K562 (cell line): ENCODE results near the gene MEF2D. TPM values are rescaled to one million over a fixed set of nuclear protein-coding genes. Genes with fewer than 3 reads are reported as not detected.

ENCODE experiments used
- CREB1 ChIP-seq, 2 experiments: sonication (generic) in 1 of 2; formaldehyde crosslinking in 1 of 2; IDR thresholded peaks; 2 replicates each; pipeline versions ENCODE4 v1.6.1 to v1.8.0; 2012 to 2022; ENCODE audit warnings: inconsistent platforms in 1 of 2, mild to moderate bottlenecking in 1 of 2, missing genetic modification reagents in 1 of 2, moderate library complexity in 1 of 2
- CSDE1 ChIP-seq, 2 experiments: fragments of 450-650 bp; IDR thresholded peaks; 2 replicates each; pipeline ENCODE4 v1.6.1; 2016; ENCODE audit warnings: mild to moderate bottlenecking in 1 of 2
- GABPB2 ChIP-seq: fragments of 250-450 bp; sonication (Bioruptor Pico); conservative IDR thresholded peaks from 2 replicates; pipeline ENCODE4 v1.5.1; 2021; ENCODE audit warnings: mild to moderate bottlenecking
- HDAC1 ChIP-seq, 2 experiments: fragments of 450-650 bp; IDR thresholded peaks; 2 replicates each; pipeline ENCODE4 v1.6.1; 2016 to 2017; ENCODE audit warnings: inconsistent platforms in 1 of 2, mild to moderate bottlenecking in 1 of 2, moderate library complexity in 1 of 2
- MCM5 ChIP-seq: fragments of 450-650 bp; IDR thresholded peaks from 2 replicates; pipeline ENCODE4 v1.6.1; 2016; ENCODE audit warnings: low read depth
- MECOM ChIP-seq: fragments of 250-450 bp; sonication (Bioruptor Pico); IDR thresholded peaks from 2 replicates; pipeline ENCODE4 v1.8.0; 2022; ENCODE audit warnings: inconsistent platforms
- NCOA4 ChIP-seq: fragments of 450-650 bp; IDR thresholded peaks from 2 replicates; pipeline ENCODE4 v1.6.1; 2018; ENCODE audit warnings: mild to moderate bottlenecking; ENCODE audit not compliant: partially characterized antibody
- NFE2 ChIP-seq: IDR thresholded peaks from 2 replicates; pipeline ENCODE4 v1.6.1; 2014; ENCODE audit warnings: antibody characterized with exemption, low read depth
- PHF21A ChIP-seq: fragments of 450-650 bp; IDR thresholded peaks from 2 replicates; pipeline ENCODE4 v1.6.1; 2017; ENCODE audit warnings: low read depth, borderline replicate concordance
- PTRF ChIP-seq: fragments of 450-650 bp; IDR thresholded peaks from 2 replicates; pipeline ENCODE4 v1.6.1; 2016; ENCODE audit warnings: mild to moderate bottlenecking, missing genetic modification characterization, missing compliant biosample characterization
- RNF219 ChIP-seq: fragments of 250-450 bp; sonication (Bioruptor Pico); IDR thresholded peaks from 2 replicates; pipeline ENCODE4 v1.5.0; 2022; ENCODE audit warnings: mild to moderate bottlenecking
- TBL1XR1 ChIP-seq, 2 experiments: IDR thresholded peaks; 2 replicates each; pipeline ENCODE4 v1.6.1; 2012; ENCODE audit warnings: improper control_type of control experiment in 2 of 2, low read length in 2 of 2, mild to moderate bottlenecking in 1 of 2
- ZBTB11 ChIP-seq, 3 experiments: fragments of 200-800 bp in 1 of 3; fragments of 250-450 bp in 1 of 3; fragments of 450-650 bp in 1 of 3; sonication (Bioruptor Pico) in 1 of 3; sonication (Bioruptor generic) in 1 of 3; formaldehyde crosslinking in 1 of 3; IDR thresholded peaks; 2 replicates each; pipeline versions ENCODE4 v1.6.1 to v1.8.0; 2016 to 2022; ENCODE audit warnings: mild to moderate bottlenecking in 2 of 3, missing genetic modification characterization in 2 of 3, missing compliant biosample characterization in 1 of 3, moderate library complexity in 1 of 3
- ZNF217 ChIP-seq: sonication (generic); formaldehyde crosslinking; IDR thresholded peaks from 2 replicates; pipeline ENCODE4 v1.8.0; 2022; ENCODE audit warnings: mild to moderate bottlenecking, missing genetic modification reagents
- ZNF408 ChIP-seq: fragments of 250-450 bp; sonication (Bioruptor Pico); IDR thresholded peaks from 2 replicates; pipeline ENCODE4 v1.4.0; 2020; ENCODE audit warnings: low read depth, mild to moderate bottlenecking, moderate library complexity
- ZNF584 ChIP-seq: fragments of 200-800 bp; sonication (Bioruptor generic); IDR thresholded peaks from 2 replicates; pipeline ENCODE4 v1.6.1; 2016; ENCODE audit warnings: low read depth, mild to moderate bottlenecking, missing genetic modification characterization, missing compliant biosample characterization
- ZNF668 ChIP-seq: fragments of 250-450 bp; sonication (Bioruptor Pico); IDR thresholded peaks from 2 replicates; pipeline ENCODE4 v1.8.0; 2022; ENCODE audit warnings: mild to moderate bottlenecking, inconsistent platforms
- polyA plus RNA-seq, 8 experiments: library from polyadenylated mRNA; depleted of rRNA in 4 of 8; stranded (reverse) in 5 of 8; unstranded in 3 of 8; fragments of >200 nt; fragmentation: Nextera tagmentation in 2 of 8; fragmentation: Illumina TruSeq in 1 of 8; extraction: Ambion mirVana in 2 of 8; extraction: Trizol in 1 of 8; gene quantifications; 2 replicates each; pipeline versions ENCODE4 v1.2.1 to v1.2.3, GENCODE V29; 2011 to 2014; ENCODE audit warnings: inconsistent platforms in 1 of 8, missing spikeins in 1 of 8
- total RNA-seq, 7 experiments: library from RNA; depleted of rRNA in 6 of 7; stranded (reverse); fragments of >200 nt in 6 of 7; fragmentation: Illumina TruSeq in 2 of 7; extraction: Trizol in 2 of 7; gene quantifications; 2 replicates each; pipeline versions ENCODE4 v1.2.1 to v1.2.3, GENCODE V29; 2011 to 2021; ENCODE audit warnings: low replicate concordance in 1 of 7
- TF ChIP-seq, protein P1 (sequence below), 2 experiments: fragments of 450-650 bp; IDR thresholded peaks; 2 replicates each; pipeline ENCODE4 v1.6.1; 2016
- TF ChIP-seq, protein P2 (sequence below): IDR thresholded peaks from 2 replicates; pipeline ENCODE4 v1.6.1; 2016; ENCODE audit warnings: missing genetic modification characterization, missing compliant biosample characterization

Gene MEF2D
- total and polyA plus RNA-seq, 9 of the 15 experiments (the other 6 are each of a cell fraction or from before 2014, with no cell fraction given), result 0.10 to 19.5 (median 2.6) TPM

DNA sequence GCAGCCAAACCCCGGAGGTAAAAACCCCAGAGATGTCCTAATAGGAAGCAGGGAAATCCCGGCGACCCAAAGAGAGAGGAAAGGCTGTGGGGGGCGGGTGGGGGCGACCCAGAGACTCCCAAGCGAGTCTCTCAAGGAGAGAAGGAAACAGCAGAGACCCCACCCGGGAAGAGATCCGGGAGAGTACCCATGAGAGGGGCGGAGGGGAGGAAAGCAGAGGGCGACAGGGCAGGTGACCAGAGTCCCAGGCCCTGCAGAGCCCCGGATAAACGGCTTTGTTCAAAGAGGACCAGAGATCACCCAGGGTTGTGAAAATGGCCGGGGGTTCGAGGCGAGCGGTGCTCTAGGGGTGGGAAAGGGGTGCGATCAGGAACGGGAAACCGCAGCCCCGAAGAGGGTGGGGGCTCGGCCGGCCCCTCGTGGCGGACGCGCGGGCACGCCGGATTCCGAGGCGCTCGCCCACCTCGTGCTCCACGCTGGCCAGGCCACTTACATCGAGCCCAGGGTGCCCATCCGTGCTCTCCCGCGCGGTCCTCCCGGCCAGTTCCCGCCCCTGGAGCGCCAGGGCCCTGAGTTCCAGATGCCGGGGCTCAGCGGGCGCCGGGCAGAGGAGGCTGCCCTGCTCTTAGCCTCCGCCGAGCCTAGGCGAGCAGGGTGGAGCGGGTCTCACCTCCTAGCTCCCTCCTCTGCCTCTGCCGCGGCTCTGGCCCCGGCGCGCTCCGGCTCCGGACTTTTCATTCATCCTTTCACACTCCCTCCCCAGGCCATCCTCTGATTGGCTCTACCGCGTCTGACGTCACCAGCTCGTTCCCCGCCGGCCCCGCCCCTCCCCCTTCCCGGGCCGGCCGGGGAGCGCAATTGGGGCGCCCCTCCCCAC lies 79.3 kb downstream of the MEF2D start (continued):
- TF ChIP-seq RNF219 (CRISPR knock-in tag) (no peak), ZNF217 (CRISPR knock-in tag) (no peak), MECOM (CRISPR knock-in tag) (no peak), PTRF (no peak), ZNF584 (CRISPR knock-in tag) (no peak), NCOA4 (no peak), ZBTB11 (CRISPR knock-in tag; IDR thresholded peaks at IDR 0.05) (no peak), CSDE1 (IDR thresholded peaks at IDR 0.05) (no peak), PHF21A (no peak), GABPB2 (CRISPR knock-in tag) (no peak), MCM5 (no peak), ZNF408 (CRISPR knock-in tag) (no peak), CREB1 (IDR thresholded peaks at IDR 0.05) (peak; percentile 78), CREB1 (CRISPR knock-in tag; IDR thresholded peaks at IDR 0.05) (peak; percentile 89), TBL1XR1 (IDR thresholded peaks at IDR 0.05; ENCODE audit: low read length in 2 of 2) (no peak), ZNF668 (no peak), NFE2 (no peak), HDAC1 (IDR thresholded peaks at IDR 0.05) (no peak)
- TF ChIP-seq, protein P1, sequence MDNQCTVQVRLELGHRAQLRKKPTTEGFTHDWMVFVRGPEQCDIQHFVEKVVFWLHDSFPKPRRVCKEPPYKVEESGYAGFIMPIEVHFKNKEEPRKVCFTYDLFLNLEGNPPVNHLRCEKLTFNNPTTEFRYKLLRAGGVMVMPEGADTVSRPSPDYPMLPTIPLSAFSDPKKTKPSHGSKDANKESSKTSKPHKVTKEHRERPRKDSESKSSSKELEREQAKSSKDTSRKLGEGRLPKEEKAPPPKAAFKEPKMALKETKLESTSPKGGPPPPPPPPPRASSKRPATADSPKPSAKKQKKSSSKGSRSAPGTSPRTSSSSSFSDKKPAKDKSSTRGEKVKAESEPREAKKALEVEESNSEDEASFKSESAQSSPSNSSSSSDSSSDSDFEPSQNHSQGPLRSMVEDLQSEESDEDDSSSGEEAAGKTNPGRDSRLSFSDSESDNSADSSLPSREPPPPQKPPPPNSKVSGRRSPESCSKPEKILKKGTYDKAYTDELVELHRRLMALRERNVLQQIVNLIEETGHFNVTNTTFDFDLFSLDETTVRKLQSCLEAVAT (IDR thresholded peaks at IDR 0.05), result no peak
- TF ChIP-seq, protein P2, sequence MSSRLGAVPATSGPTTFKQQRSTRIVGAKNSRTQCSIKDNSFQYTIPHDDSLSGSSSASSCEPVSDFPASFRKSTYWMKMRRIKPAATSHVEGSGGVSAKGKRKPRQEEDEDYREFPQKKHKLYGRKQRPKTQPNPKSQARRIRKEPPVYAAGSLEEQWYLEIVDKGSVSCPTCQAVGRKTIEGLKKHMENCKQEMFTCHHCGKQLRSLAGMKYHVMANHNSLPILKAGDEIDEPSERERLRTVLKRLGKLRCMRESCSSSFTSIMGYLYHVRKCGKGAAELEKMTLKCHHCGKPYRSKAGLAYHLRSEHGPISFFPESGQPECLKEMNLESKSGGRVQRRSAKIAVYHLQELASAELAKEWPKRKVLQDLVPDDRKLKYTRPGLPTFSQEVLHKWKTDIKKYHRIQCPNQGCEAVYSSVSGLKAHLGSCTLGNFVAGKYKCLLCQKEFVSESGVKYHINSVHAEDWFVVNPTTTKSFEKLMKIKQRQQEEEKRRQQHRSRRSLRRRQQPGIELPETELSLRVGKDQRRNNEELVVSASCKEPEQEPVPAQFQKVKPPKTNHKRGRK, result no peak
